ENCODE data around the gene PSMB3. TPM values are rescaled to one million over a fixed set of nuclear protein-coding genes. Genes with fewer than 3 reads are reported as not detected.

PSMB3 gene
- total RNA-seq, 1 donor from 2014 or later = 175 TPM

- no peak for TF ChIP-seq CTCF (IDR thresholded peaks at IDR 0.05; ENCODE audit: unreplicated experiment)
- H3K4me3 Mint-ChIP-seq (ENCODE audit: unreplicated experiment) = peak overlapping the region; percentile 87
- peak; percentile 41 for DNase-seq (ENCODE audit: low spot score)
- peaks cover 48% of the 10 kb centered on the region for H3K4me1 Mint-ChIP-seq (ENCODE audit: unreplicated experiment)
- H3K27ac Mint-ChIP-seq (ENCODE audit: unreplicated experiment) = no peak overlapping the region
- H3K27me3 Mint-ChIP-seq (ENCODE audit: unreplicated experiment) = peaks cover 20% of the 10 kb centered on the region
- peaks cover 25% of the 10 kb centered on the region for H3K36me3 Mint-ChIP-seq (ENCODE audit: low read depth, unreplicated experiment)
- no peaks in the 10 kb centered on the region for H3K9me3 Mint-ChIP-seq (ENCODE audit: unreplicated experiment)
Measured at GRCh38 chr17:38746849-38747462, 5.6 kb upstream of the PSMB3 start.

- Mint-ChIP-seq H3K4me3 (ENCODE audit: unreplicated experiment) (peak overlapping the region; percentile 93), H3K36me3 (ENCODE audit: low read depth, unreplicated experiment) (peaks cover 25% of the 10 kb centered on the region), H3K27me3 (ENCODE audit: unreplicated experiment) (peaks cover 23% of the 10 kb centered on the region), H3K4me1 (ENCODE audit: unreplicated experiment) (peaks cover 45% of the 10 kb centered on the region), H3K27ac (ENCODE audit: unreplicated experiment) (no peak overlapping the region), H3K9me3 (ENCODE audit: unreplicated experiment) (no peaks in the 10 kb centered on the region)
- TF ChIP-seq CTCF (IDR thresholded peaks at IDR 0.05; ENCODE audit: unreplicated experiment) = no peak
- DNase-seq (ENCODE audit: low spot score) = peak; percentile 55
Measured at GRCh38 chr17:38747463-38748148, 4.9 kb upstream of the PSMB3 start.

DNA sequence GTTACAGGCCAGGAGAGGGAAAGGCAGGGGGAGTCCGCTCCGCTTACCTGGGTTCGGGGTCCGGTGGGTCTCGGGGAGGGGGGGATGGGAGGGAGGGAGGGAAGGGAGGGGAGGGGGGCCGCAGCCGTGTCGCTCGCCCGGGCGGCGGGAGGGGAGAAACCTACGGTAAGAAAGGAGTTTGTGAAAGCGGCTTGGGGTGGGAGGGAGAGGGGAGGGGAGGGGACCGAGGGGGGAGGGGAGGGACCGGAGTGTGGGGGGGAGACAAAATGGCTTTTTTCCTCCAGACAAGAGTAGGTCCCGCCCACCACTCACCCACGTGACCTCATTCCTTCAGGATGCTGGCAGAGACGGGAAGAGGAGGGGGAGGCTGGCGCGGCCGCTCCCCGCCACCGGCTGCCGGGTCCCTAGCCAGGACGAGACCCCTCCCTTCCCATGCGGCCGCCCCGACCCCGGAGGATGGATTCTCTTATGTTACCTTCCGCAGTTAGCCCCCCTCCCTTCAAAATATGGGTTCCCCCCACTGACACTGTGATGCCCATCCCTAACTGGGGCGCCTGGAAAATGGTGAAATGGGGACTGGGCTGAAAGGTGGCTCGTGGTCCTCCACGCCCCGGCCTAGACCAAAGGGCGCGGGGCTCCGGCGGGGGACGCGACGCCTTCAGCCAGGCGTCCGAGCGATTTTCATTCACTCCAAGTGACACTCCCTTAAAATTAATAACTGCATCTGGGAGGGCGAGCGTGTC lies 4.2 kb upstream of the PSMB3 start, which contains the start of gene PCGF2:
Gene PCGF2, minus strand, starts transcription at position 188 of the 743 bp plus-strand sequence. CDS start 7,934 bp downstream, outside the sequence.
- H3K27ac Mint-ChIP-seq (ENCODE audit: unreplicated experiment) = no peak within 1 kb of the TSS
- peak within 1 kb of the TSS; percentile 98 for H3K4me3 Mint-ChIP-seq (ENCODE audit: unreplicated experiment)
- peaks cover 21% of the 10 kb centered on the region for H3K36me3 Mint-ChIP-seq (ENCODE audit: low read depth, unreplicated experiment)
- no peak for TF ChIP-seq CTCF (IDR thresholded peaks at IDR 0.05; ENCODE audit: unreplicated experiment)
- H3K27me3 Mint-ChIP-seq (ENCODE audit: unreplicated experiment) = peaks cover 23% of the 10 kb centered on the region
- peak; percentile 86 for DNase-seq (ENCODE audit: low spot score)
- peaks cover 45% of the 10 kb centered on the region for H3K4me1 Mint-ChIP-seq (ENCODE audit: unreplicated experiment)
- no peaks in the 10 kb centered on the region for H3K9me3 Mint-ChIP-seq (ENCODE audit: unreplicated experiment)

DNA sequence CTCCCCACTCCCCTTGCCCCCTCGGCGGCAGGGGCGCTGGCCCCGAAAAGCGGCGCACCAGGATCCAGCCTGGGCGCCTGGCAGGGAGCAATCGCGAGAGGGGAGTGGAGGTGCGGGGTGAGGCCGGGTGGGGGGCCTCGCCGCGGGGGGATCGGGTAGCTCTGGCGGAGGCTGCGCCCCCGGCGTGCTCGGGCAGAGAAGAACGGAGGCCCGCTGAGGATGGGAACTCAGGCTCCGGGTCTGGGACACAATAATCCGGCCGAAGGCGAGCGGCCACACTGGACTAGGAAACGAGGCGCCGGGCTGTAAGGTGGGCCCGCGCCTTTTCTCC lies 3.7 kb upstream of the PSMB3 start:
- H3K36me3 Mint-ChIP-seq (ENCODE audit: low read depth, unreplicated experiment) = peaks cover 24% of the 10 kb centered on the region
- no peak for DNase-seq (ENCODE audit: low spot score)
- no peaks in the 10 kb centered on the region for H3K9me3 Mint-ChIP-seq (ENCODE audit: unreplicated experiment)
- no peak for TF ChIP-seq CTCF (IDR thresholded peaks at IDR 0.05; ENCODE audit: unreplicated experiment)
- H3K4me1 Mint-ChIP-seq (ENCODE audit: unreplicated experiment) = peaks cover 49% of the 10 kb centered on the region
- H3K4me3 Mint-ChIP-seq (ENCODE audit: unreplicated experiment) = no peak overlapping the region
- no peak overlapping the region for H3K27ac Mint-ChIP-seq (ENCODE audit: unreplicated experiment)
- peaks cover 21% of the 10 kb centered on the region for H3K27me3 Mint-ChIP-seq (ENCODE audit: unreplicated experiment)
